WTC11 (cell line): Measurements from ENCODE around the gene ZDHHC16. TPM values are rescaled to one million over a fixed set of nuclear protein-coding genes. Genes with fewer than 3 reads are reported as not detected.

Source experiments
- ATAC-seq: fragments of 200-7000 bp; cut with Tn5 transposase; 2 replicates; pipeline ENCODE4 v1.10.0; 2021; ENCODE audit warnings: mild to moderate bottlenecking, moderate library complexity
- CTCF ChIA-PET: fragments of 300-600 bp; sonication (Branson Sonifier 250); formaldehyde crosslinking; loops from one replicate; lab custom pipeline; 2021; ENCODE audit warnings: antibody characterized with exemption; lab: Charles Lee
- POLR2A ChIA-PET: fragments of 350-600 bp; sonication (Branson Sonifier 250); formaldehyde crosslinking; loops from one replicate; lab custom pipeline; 2021; ENCODE audit warnings: antibody characterized with exemption; lab: Charles Lee
- DNase-seq: peaks from one replicate; pipeline ENCODE4 v3.0.0; 2021; ENCODE audit warnings: low spot score
- H3K27ac Mint-ChIP-seq: 2 replicates; pipeline ENCODE4 v1.8.0; 2021; ENCODE audit warnings: mixed read lengths
- H3K27me3 Mint-ChIP-seq: 2 replicates; pipeline ENCODE4 v1.8.0; 2021; ENCODE audit warnings: low read depth, mild to moderate bottlenecking, moderate library complexity, mixed read lengths
- H3K36me3 Mint-ChIP-seq: 2 replicates; pipeline ENCODE4 v1.8.0; 2021; ENCODE audit warnings: mixed read lengths
- H3K4me1 Mint-ChIP-seq: 2 replicates; pipeline ENCODE4 v1.8.0; 2022; ENCODE audit warnings: mixed read lengths
- H3K4me3 Mint-ChIP-seq: 2 replicates; pipeline ENCODE4 v1.8.0; 2021; ENCODE audit warnings: mild to moderate bottlenecking, moderate library complexity, mixed read lengths
- H3K9me3 Mint-ChIP-seq: 2 replicates; pipeline ENCODE4 v1.8.0; 2021; ENCODE audit warnings: mixed read lengths
- ATF2 ChIP-seq: sonication (generic); formaldehyde crosslinking; IDR thresholded peaks from 2 replicates; pipeline ENCODE4 v1.8.1; 2022; ENCODE audit warnings: low read depth, missing genetic modification reagents, borderline replicate concordance
- ATF6 ChIP-seq: sonication (generic); formaldehyde crosslinking; IDR thresholded peaks from 2 replicates; pipeline ENCODE4 v1.8.1; 2023; ENCODE audit warnings: mild to moderate bottlenecking, missing genetic modification reagents
- CDX4 ChIP-seq: fragments of 250-450 bp; sonication (Bioruptor Pico); IDR thresholded peaks from 2 replicates; pipeline ENCODE4 v1.9.0; 2021; ENCODE audit warnings: moderate library complexity, mild to moderate bottlenecking, inconsistent platforms, borderline replicate concordance
- CREB1 ChIP-seq: sonication (generic); formaldehyde crosslinking; IDR thresholded peaks from 2 replicates; pipeline ENCODE4 v1.8.0; 2023; ENCODE audit warnings: mild to moderate bottlenecking, missing genetic modification reagents
- CREM ChIP-seq: sonication (generic); formaldehyde crosslinking; IDR thresholded peaks from 2 replicates; pipeline ENCODE4 v1.8.1; 2022; ENCODE audit warnings: mild to moderate bottlenecking, missing genetic modification reagents, moderate library complexity
- E2F1 ChIP-seq: sonication (generic); formaldehyde crosslinking; IDR thresholded peaks from 2 replicates; pipeline ENCODE4 v1.8.0; 2022; ENCODE audit warnings: mild to moderate bottlenecking, missing genetic modification reagents
- ELF4 ChIP-seq: sonication (generic); formaldehyde crosslinking; IDR thresholded peaks from 2 replicates; pipeline ENCODE4 v1.8.1; 2022; ENCODE audit warnings: low read depth, mild to moderate bottlenecking, moderate library complexity, missing genetic modification reagents
- FOXP1 ChIP-seq: sonication (generic); formaldehyde crosslinking; IDR thresholded peaks from 2 replicates; pipeline ENCODE4 v1.8.0; 2022; ENCODE audit warnings: missing genetic modification reagents, mild to moderate bottlenecking, moderate library complexity, borderline replicate concordance
- GABPB1 ChIP-seq: sonication (generic); formaldehyde crosslinking; IDR thresholded peaks from 2 replicates; pipeline ENCODE4 v1.8.1; 2023; ENCODE audit warnings: mild to moderate bottlenecking, missing genetic modification reagents
- GTF2I ChIP-seq: fragments of 250-450 bp; sonication (Bioruptor Pico); conservative IDR thresholded peaks from 2 replicates; pipeline ENCODE4 v1.4.0; 2021; ENCODE audit warnings: mild to moderate bottlenecking
- IRF1 ChIP-seq: sonication (generic); formaldehyde crosslinking; IDR thresholded peaks from 2 replicates; pipeline ENCODE4 v1.8.0; 2023; ENCODE audit warnings: missing genetic modification reagents
- MAX ChIP-seq: sonication (generic); formaldehyde crosslinking; IDR thresholded peaks from 2 replicates; pipeline ENCODE4 v1.8.0; 2022; ENCODE audit warnings: mild to moderate bottlenecking, missing genetic modification reagents
- MXD4 ChIP-seq: fragments of 250-450 bp; sonication (Bioruptor Pico); IDR thresholded peaks from 2 replicates; pipeline ENCODE4 v1.8.0; 2021; ENCODE audit warnings: mild to moderate bottlenecking, moderate library complexity, borderline replicate concordance
- NFE2L1 ChIP-seq: sonication (generic); formaldehyde crosslinking; IDR thresholded peaks from 2 replicates; pipeline ENCODE4 v1.8.1; 2023; ENCODE audit warnings: missing genetic modification reagents
- NR2C2 ChIP-seq: sonication (generic); formaldehyde crosslinking; IDR thresholded peaks from 2 replicates; pipeline ENCODE4 v1.8.0; 2022; ENCODE audit warnings: mild to moderate bottlenecking, missing genetic modification reagents
- PRRX2 ChIP-seq: fragments of 250-450 bp; sonication (Bioruptor Pico); IDR thresholded peaks from 2 replicates; pipeline ENCODE4 v1.8.0; 2021; ENCODE audit warnings: mild to moderate bottlenecking
- RELA ChIP-seq: sonication (generic); formaldehyde crosslinking; IDR thresholded peaks from 2 replicates; pipeline ENCODE4 v1.8.1; 2022; ENCODE audit warnings: missing genetic modification reagents, mild to moderate bottlenecking, borderline replicate concordance
- SP1 ChIP-seq: sonication (generic); formaldehyde crosslinking; conservative IDR thresholded peaks from 2 replicates; pipeline ENCODE4 v1.8.1; 2022; ENCODE audit warnings: missing genetic modification reagents
- TEAD1 ChIP-seq: sonication (generic); formaldehyde crosslinking; IDR thresholded peaks from 2 replicates; pipeline ENCODE4 v1.8.0; 2022; ENCODE audit warnings: mild to moderate bottlenecking, missing genetic modification reagents
- TEAD4 ChIP-seq: sonication (generic); formaldehyde crosslinking; IDR thresholded peaks from 2 replicates; pipeline ENCODE4 v1.8.0; 2022; ENCODE audit warnings: mild to moderate bottlenecking, missing genetic modification reagents
- ZBTB43 ChIP-seq: sonication (generic); formaldehyde crosslinking; IDR thresholded peaks from 2 replicates; pipeline ENCODE4 v1.8.1; 2023; ENCODE audit warnings: mild to moderate bottlenecking, missing genetic modification reagents
- ZNF121 ChIP-seq: sonication (generic); formaldehyde crosslinking; IDR thresholded peaks from 2 replicates; pipeline ENCODE4 v1.8.0; 2023; ENCODE audit warnings: missing genetic modification reagents
- ZNF317 ChIP-seq: sonication (generic); formaldehyde crosslinking; IDR thresholded peaks from 2 replicates; pipeline ENCODE4 v1.8.1; 2023; ENCODE audit warnings: low read depth, mild to moderate bottlenecking, moderate library complexity, missing genetic modification reagents, borderline replicate concordance
- ZNF416 ChIP-seq: fragments of 250-450 bp; sonication (Bioruptor Pico); IDR thresholded peaks from 2 replicates; pipeline ENCODE4 v1.9.0; 2021; ENCODE audit warnings: mild to moderate bottlenecking, inconsistent platforms
- ZNF671 ChIP-seq: fragments of 250-450 bp; sonication (Bioruptor Pico); IDR thresholded peaks from 2 replicates; pipeline ENCODE4 v1.8.0; 2021; ENCODE audit warnings: mild to moderate bottlenecking
- total RNA-seq: library from RNA; stranded (reverse); gene quantifications from 3 replicates; pipeline ENCODE4 v1.2.3, GENCODE V29; 2021

ZDHHC16 gene
- total RNA-seq, 1 experiment from 2014 or later, result 44.4 TPM

GRCh38 chr10:97400665-97401454, 45.1 kb upstream of the ZDHHC16 start, which contains the start of gene RRP12 (continued):
- no peak for TF ChIP-seq ATF2 (CRISPR knock-in tag)
- TF ChIP-seq ELF4, result no peak
- TF ChIP-seq NFE2L1 (CRISPR knock-in tag), result no peak
- TF ChIP-seq MAX, result peak; percentile 96
- no peak for TF ChIP-seq TEAD4 (CRISPR knock-in tag)

GRCh38 chr10:97401455-97401919, 44.5 kb upstream of the ZDHHC16 start:
- H3K27ac Mint-ChIP-seq, result peak overlapping the region; percentile 84
- H3K36me3 Mint-ChIP-seq, result peaks cover 8% of the 10 kb centered on the region; the same call in 1 of the 2 replicates
- no peaks in the 10 kb centered on the region for H3K9me3 Mint-ChIP-seq
- ChIA-PET CTCF (interaction anchor here (0.7 to 2.5 kb wide), 18 partner anchors 17 to 328 kb away, joined by 3 to 16 read pairs (median 4); partner anchors contain the start of genes ANKRD2 and PI4K2A), POLR2A (interaction anchor here (0.6 to 2.1 kb wide), 6 partner anchors 18 to 335 kb away, joined by 3 to 7 read pairs (median 4); partner anchors contain the start of genes FRAT1 and ZFYVE27)
- peak overlapping the region; percentile 90 for H3K4me3 Mint-ChIP-seq
- no peak for DNase-seq
- TF ChIP-seq GABPB1 (CRISPR knock-in tag) (0 out of 2 replicates have a peak, but pooled peaks have one; percentile 3), GTF2I (CRISPR knock-in tag) (0 out of 2 replicates have a peak, but pooled peaks have one; percentile 14), ZNF416 (CRISPR knock-in tag) (no peak), IRF1 (CRISPR knock-in tag) (no peak), PRRX2 (CRISPR knock-in tag) (no peak), CDX4 (CRISPR knock-in tag) (no peak), CREM (CRISPR knock-in tag) (0 out of 2 replicates have a peak, but pooled peaks have one; percentile 0), MXD4 (CRISPR knock-in tag) (no peak), NR2C2 (no peak), ZNF121 (CRISPR knock-in tag) (peak; percentile 26; the same call in 1 of the 2 replicates)
- H3K4me1 Mint-ChIP-seq, result peaks cover 13% of the 10 kb centered on the region
- ATAC-seq, result no peak
- no peaks in the 10 kb centered on the region for H3K27me3 Mint-ChIP-seq

GRCh38 chr10:97404044-97404443, 41.9 kb upstream of the ZDHHC16 start:
- no peak for DNase-seq
- H3K4me1 Mint-ChIP-seq, result peaks cover 13% of the 10 kb centered on the region
- ATAC-seq, result no peak
- H3K27ac Mint-ChIP-seq, result no peak overlapping the region
- H3K9me3 Mint-ChIP-seq, result no peaks in the 10 kb centered on the region
- no peaks in the 10 kb centered on the region for H3K27me3 Mint-ChIP-seq
- H3K4me3 Mint-ChIP-seq, result no peak overlapping the region
- CTCF ChIA-PET, result interaction anchor here (1.5 kb wide), 1 partner anchor 15 kb away, joined by 5 read pairs; no protein-coding TSS in a partner anchor
- no peaks in the 10 kb centered on the region for H3K36me3 Mint-ChIP-seq
- POLR2A ChIA-PET, result no interaction called here
- TF ChIP-seq ATF6 (no peak), FOXP1 (no peak), RELA (CRISPR knock-in tag) (no peak), ELF4 (no peak), ZNF671 (CRISPR knock-in tag) (no peak), E2F1 (CRISPR knock-in tag) (no peak), ZBTB43 (CRISPR knock-in tag) (no peak), GABPB1 (CRISPR knock-in tag) (no peak), SP1 (no peak), TEAD1 (no peak), ZNF317 (CRISPR knock-in tag) (no peak), CREB1 (CRISPR knock-in tag) (no peak)
